ENCODE measurements around the gene HRC. TPM values are rescaled to one million over a fixed set of nuclear protein-coding genes. Genes with fewer than 3 reads are reported as not detected.

HRC gene
- total and polyA plus RNA-seq, 2 donors (not counting 3 experiments of a cell fraction or from before 2014, with no cell fraction given), result not detected

DNA sequence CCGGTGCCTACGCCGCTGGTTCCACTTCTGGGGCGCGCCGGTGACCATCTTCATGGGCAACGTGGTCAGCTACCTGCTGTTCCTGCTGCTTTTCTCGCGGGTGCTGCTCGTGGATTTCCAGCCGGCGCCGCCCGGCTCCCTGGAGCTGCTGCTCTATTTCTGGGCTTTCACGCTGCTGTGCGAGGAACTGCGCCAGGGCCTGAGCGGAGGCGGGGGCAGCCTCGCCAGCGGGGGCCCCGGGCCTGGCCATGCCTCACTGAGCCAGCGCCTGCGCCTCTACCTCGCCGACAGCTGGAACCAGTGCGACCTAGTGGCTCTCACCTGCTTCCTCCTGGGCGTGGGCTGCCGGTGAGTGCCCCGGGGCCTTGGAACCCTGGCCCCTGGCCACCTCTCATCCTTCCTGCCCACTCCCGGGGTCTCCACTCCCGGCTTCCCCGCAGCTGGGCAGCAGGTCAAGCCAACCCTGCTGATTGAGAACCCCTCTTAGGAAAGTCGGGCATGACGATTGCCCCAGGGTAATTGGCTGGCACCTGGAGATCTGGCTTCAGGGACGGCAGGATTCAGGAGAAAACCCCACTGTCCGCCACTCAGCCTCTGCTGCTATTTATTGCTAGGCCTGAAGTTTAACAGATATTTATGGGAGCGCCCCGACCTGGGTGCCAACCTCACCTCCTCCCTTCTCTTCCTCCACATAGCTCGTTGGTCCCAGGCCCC is 41.5 kb upstream of the HRC start:
- Histone ChIP-seq H4K20me1 (replicated peaks; ENCODE audit: control insufficient read depth, extremely low read depth, insufficient read depth, low read length) (no peaks in the 10 kb centered on the region), H3K36me3 (ENCODE audit: control insufficient read depth in 2 of 2, extremely low read depth in 1 of 2, insufficient read depth in 2 of 2, low read length in 2 of 2) (peaks cover 0 to 4% of the 10 kb centered on the region in 2 experiments), H3K9me1 (replicated peaks; ENCODE audit: control insufficient read depth, extremely low read depth, insufficient read depth, low read length) (no peaks in the 10 kb centered on the region), H3K9ac (replicated peaks; ENCODE audit: extremely low read depth, insufficient read depth, low read length) (no peak overlapping the region), H3K9me3 (replicated peaks; ENCODE audit: control insufficient read depth, insufficient read depth, low read length) (no peaks in the 10 kb centered on the region), H2AFZ (ENCODE audit: low read depth, low read length) (no peak overlapping the region), H3K4me3 (replicated peaks in 1 of 3; ENCODE audit: insufficient read depth in 1 of 3, low read depth in 1 of 3, low read length in 3 of 3) (no peak overlapping the region), H3K27me3 (ENCODE audit: control insufficient read depth in 2 of 2, insufficient read depth in 2 of 2, low read length in 2 of 2) (no peaks in the 10 kb centered on the region), H3K4me1 (ENCODE audit: control insufficient read depth, extremely low read depth, insufficient read depth, low read length) (peaks cover 9% of the 10 kb centered on the region), H3K27ac (ENCODE audit: insufficient read depth, low read depth, low read length) (no peak overlapping the region), H3K4me2 (ENCODE audit: insufficient read depth, low read length) (no peak overlapping the region), H3K79me2 (ENCODE audit: control insufficient read depth, insufficient read depth, low read length) (no peaks in the 10 kb centered on the region)
- dilution Hi-C loops (cut with MboI; ENCODE audit: extremely low pct_ligation_motif_present, low sequenced_read_pairs), result no loop called here
- ChIA-PET CTCF (interaction anchor here (1.2 to 4.8 kb wide), 6 partner anchors 10 to 100 kb away, joined by 3 to 164 read pairs (median 48); partner anchors contain the start of gene LIN7B), POLR2A (no interaction called here)
- no peak for TF ChIP-seq FOS (IDR thresholded peaks at IDR 0.05; ENCODE audit: borderline replicate concordance, insufficient read depth, low read length)
- no peak for TF ChIP-seq POLR2A (IDR thresholded peaks at IDR 0.05; ENCODE audit: low read depth, low read length)
- no peak for TF ChIP-seq EZH2 (IDR thresholded peaks at IDR 0.05; ENCODE audit: borderline replicate concordance, low read depth, low read length, severe bottlenecking)
- TF ChIP-seq, protein P1, sequence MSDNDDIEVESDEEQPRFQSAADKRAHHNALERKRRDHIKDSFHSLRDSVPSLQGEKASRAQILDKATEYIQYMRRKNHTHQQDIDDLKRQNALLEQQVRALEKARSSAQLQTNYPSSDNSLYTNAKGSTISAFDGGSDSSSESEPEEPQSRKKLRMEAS (IDR thresholded peaks at IDR 0.05; ENCODE audit: insufficient read depth, insufficient read length), result no peak
- no peak for TF ChIP-seq POLR2AphosphoS5 (IDR thresholded peaks at IDR 0.05; ENCODE audit: insufficient read depth, low read depth, low read length)
- TF ChIP-seq, protein P2, sequence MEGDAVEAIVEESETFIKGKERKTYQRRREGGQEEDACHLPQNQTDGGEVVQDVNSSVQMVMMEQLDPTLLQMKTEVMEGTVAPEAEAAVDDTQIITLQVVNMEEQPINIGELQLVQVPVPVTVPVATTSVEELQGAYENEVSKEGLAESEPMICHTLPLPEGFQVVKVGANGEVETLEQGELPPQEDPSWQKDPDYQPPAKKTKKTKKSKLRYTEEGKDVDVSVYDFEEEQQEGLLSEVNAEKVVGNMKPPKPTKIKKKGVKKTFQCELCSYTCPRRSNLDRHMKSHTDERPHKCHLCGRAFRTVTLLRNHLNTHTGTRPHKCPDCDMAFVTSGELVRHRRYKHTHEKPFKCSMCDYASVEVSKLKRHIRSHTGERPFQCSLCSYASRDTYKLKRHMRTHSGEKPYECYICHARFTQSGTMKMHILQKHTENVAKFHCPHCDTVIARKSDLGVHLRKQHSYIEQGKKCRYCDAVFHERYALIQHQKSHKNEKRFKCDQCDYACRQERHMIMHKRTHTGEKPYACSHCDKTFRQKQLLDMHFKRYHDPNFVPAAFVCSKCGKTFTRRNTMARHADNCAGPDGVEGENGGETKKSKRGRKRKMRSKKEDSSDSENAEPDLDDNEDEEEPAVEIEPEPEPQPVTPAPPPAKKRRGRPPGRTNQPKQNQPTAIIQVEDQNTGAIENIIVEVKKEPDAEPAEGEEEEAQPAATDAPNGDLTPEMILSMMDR (IDR thresholded peaks at IDR 0.05; ENCODE audit: extremely low read depth in 1 of 2, insufficient read depth in 1 of 2, low read depth in 1 of 2, low read length in 2 of 2), result no peak
- TF ChIP-seq GATA2 (IDR thresholded peaks at IDR 0.05; ENCODE audit: insufficient read depth, insufficient read length, low read depth, low read length), result no peak
- TF ChIP-seq MYC (IDR thresholded peaks at IDR 0.05; ENCODE audit: low read depth, low read length), result no peak
- TF ChIP-seq JUN (IDR thresholded peaks at IDR 0.05; ENCODE audit: borderline replicate concordance, insufficient read depth, insufficient read length, low read depth), result no peak
- intact Hi-C loops (cut with micrococcal nuclease), result loop anchor here (5.0 kb wide), 1 partner anchor 79 kb away; the partner anchor contains the start of genes C19orf73 and PPFIA3
- no peak for FAIRE-seq
- no peak for DNase-seq (ENCODE audit: low read depth, low spot score)
- no TSS peak for BruUV-seq (replicated peaks)

Measured in endothelial cell of umbilical vein (primary cell).